Skin epidermis (tissue), 12 donors: ENCODE results near the gene PLSCR1.
A peak's percentile ranks its signal among the peaks of the same experiment; 100 is the strongest.
"Not testable (repeated sequence)": the region's sequence is repeated elsewhere in the genome, so short reads cannot be mapped to it uniquely, and the experiment has no call there.

Source experiments
- H3K27ac ChIP-seq, 21 experiments: fragments of 200-600 bp; sonication (generic) in 11 of 21; one replicate each; pipeline ENCODE4 v1.5.0; 2020; ENCODE audit warnings: mild to moderate bottlenecking in 3 of 21, inconsistent platforms in 2 of 21, moderate library complexity in 2 of 21
- H3K4me3 ChIP-seq, 7 experiments: fragments of 200-600 bp; sonication (generic) in 2 of 7; one replicate each; pipeline ENCODE4 v1.5.0; 2020; ENCODE audit warnings: inconsistent platforms in 2 of 7, mild to moderate bottlenecking in 2 of 7, moderate library complexity in 1 of 7

The PLSCR1 gene

GRCh38 chr3:146521394-146521793 lies 23.0 kb downstream of the PLSCR1 start:
- Histone ChIP-seq H3K27ac (no peak overlapping the region), H3K4me3 (no peak overlapping the region)

DNA sequence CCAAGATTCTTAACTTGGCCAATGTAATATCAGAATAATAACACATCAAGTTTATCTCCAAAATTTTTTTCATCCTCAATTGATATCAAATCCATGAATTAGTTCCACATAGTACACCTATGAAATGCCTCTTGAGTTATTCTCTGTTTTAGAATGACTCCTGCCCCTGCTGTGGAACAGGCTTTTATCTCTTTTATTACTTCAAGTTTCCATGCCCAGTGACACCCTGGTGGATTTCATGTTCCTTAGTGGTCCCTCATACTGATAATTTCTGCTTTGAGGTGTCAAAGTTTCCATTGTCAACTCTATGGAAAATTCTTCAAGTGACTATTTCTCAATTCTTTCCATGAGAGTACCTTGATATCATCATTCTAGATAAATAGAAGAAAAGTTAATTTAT lies 24.6 kb downstream of the PLSCR1 start:
- H3K4me3 ChIP-seq = no peak overlapping the region
- H3K27ac ChIP-seq = no peak overlapping the region

- Histone ChIP-seq H3K4me3 (no peak overlapping the region), H3K27ac (no peak overlapping the region)
Observed at GRCh38 chr3:146517684-146518435, 26.5 kb downstream of the PLSCR1 start.

DNA sequence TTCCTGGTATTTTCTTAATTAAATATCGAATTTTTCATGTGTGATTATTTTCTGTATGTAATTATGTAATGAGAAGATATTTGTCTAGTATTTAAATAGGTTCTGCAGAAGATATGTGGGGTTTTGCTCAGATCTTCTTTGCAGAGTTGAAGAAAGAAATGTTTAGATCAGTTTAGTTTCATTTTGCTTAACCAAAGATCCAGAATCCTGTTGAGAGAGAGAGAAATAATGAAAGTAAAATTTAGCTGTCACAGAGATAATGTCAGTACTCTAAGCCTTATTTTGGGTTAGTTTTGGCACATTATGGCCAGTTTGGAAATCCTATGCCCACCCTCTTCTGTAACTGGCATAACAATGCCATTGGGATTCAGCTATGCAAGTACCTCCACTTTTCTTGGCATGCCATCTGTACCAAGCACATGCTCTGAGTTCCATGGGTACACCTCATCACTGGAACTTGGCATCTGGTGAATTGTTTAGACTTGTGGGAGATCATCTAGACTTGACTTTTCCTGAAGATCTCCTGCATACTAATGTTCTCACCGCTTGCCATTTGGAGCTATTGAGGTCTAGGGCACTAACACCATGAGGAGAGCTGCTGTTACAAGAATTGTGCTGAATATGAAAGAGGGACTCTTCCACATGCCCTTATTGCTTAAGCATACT lies 30.9 kb downstream of the PLSCR1 start:
- H3K27ac ChIP-seq = peak overlapping the region in 1 of 21 experiments; percentile 17
- no peak overlapping the region for H3K4me3 ChIP-seq

- Histone ChIP-seq H3K4me3 (no peak overlapping the region), H3K27ac (no peak overlapping the region)
Observed at GRCh38 chr3:146511402-146512134, 32.8 kb downstream of the PLSCR1 start.

DNA sequence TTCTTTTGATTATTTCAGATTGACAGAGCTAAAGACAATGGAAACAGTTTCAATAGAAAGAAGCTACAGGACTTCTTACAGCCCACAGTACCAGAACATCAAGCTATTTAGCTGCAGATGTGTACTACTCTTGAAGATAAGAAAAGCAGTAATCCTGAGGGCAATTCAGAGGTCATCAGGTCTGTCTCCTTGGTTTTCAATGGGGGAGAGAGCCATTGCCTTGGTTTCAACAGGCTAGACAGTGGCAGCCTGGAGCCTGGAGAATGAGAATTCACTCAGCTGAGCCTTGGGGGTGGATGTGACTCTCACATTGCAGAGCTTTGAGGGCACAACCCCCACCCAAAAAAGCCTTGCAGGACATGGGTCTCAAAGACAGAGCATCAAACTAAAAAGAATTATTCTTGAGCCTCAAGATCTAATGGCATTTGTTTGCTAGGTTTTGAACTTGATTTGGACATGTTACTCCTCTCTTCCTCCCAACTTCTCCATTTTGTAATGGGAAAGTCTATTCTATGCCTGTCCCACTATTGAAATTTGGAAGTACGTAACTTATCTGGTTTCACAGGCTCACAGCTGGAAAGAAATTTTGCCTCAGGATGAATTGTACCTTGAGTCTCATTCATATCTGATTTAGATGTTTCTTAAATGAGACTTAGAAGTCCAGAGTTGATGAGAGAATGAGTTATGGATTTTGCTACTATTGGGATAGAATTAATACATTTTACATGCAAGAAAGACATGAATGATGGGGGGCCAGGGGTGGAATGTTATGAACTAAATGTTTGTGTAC lies 36.9 kb downstream of the PLSCR1 start:
- peak overlapping the region in 18 of 21 experiments; percentile 21 to 77 (median 56) for H3K27ac ChIP-seq
- H3K4me3 ChIP-seq = no peak overlapping the region

- Histone ChIP-seq H3K27ac (peak overlapping the region in 5 of 21 experiments; percentile 56 to 71 (median 61)), H3K4me3 (no peak overlapping the region)
Observed at GRCh38 chr3:146505516-146505915, 38.9 kb downstream of the PLSCR1 start.

- peak overlapping the region in 16 of 21 experiments; percentile 0 to 75 (median 54) for H3K27ac ChIP-seq
- H3K4me3 ChIP-seq = no peak overlapping the region
Observed at GRCh38 chr3:146504498-146505197, 39.8 kb downstream of the PLSCR1 start.

GRCh38 chr3:146503461-146504202 lies 40.8 kb downstream of the PLSCR1 start:
- peak overlapping the region in 15 of 21 experiments; percentile 4 to 76 (median 59) for H3K27ac ChIP-seq

DNA sequence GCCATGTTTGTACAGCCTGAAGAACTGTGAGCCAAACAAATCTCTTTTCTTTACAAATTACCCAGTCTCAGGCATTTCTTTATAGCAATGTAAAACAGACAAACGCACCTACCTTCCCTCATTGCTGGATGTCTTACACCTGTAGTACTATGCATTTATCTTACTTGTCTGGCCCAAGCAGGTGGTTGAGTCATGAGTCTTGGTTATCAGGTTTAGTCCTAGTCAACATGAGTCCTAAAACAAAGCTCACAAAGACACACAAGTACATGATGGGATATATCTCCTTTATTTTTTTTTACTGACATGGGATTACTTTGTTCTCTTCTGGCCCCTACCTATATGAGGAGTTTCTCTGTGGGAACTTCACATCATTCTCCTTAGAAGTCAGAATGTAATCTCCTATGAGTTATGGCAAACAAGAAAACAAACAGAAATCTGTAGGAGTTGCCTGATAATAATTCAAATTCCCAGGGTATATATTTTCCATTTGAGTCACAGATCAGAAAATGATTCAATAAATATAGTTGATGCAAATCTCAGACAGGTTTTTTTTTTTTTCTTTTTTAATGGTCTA lies 41.4 kb downstream of the PLSCR1 start:
- H3K27ac ChIP-seq = peak overlapping the region in 8 of 21 experiments; percentile 51 to 76 (median 66)
- no peak overlapping the region for H3K4me3 ChIP-seq

More at GRCh38 chr3:146503461-146504202, 40.8 kb downstream of the PLSCR1 start:
- H3K4me3 ChIP-seq = no peak overlapping the region

DNA sequence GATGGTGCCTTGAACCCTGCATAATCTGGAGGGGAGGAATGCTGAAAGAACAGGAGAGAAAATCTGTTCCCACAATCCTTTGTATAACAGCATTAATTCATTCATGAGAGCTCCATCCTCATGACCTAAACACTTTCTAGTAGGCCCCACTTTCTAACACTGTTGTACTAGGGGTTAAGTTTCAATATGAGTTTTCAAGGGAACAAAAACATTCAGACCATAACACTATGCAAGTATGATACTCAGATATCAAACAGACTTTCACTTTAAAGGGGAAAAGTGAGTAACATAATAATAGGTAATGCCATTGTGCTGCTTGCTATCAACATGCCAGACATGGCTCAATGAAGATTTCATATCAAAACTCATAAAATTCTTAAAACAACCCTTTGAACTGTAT lies 42.7 kb downstream of the PLSCR1 start:
- Histone ChIP-seq H3K27ac (no peak overlapping the region), H3K4me3 (no peak overlapping the region)

- no peak overlapping the region for H3K27ac ChIP-seq
- H3K4me3 ChIP-seq = no peak overlapping the region
Observed at GRCh38 chr3:146499701-146500100, 44.7 kb downstream of the PLSCR1 start.

- no peak overlapping the region for H3K27ac ChIP-seq
- no peak overlapping the region for H3K4me3 ChIP-seq
Observed at GRCh38 chr3:146498002-146498736, 46.2 kb downstream of the PLSCR1 start.

- H3K4me3 ChIP-seq, H3K27ac ChIP-seq: not testable (repeated sequence)
Observed at GRCh38 chr3:146497145-146497843, 47.1 kb downstream of the PLSCR1 start.

DNA sequence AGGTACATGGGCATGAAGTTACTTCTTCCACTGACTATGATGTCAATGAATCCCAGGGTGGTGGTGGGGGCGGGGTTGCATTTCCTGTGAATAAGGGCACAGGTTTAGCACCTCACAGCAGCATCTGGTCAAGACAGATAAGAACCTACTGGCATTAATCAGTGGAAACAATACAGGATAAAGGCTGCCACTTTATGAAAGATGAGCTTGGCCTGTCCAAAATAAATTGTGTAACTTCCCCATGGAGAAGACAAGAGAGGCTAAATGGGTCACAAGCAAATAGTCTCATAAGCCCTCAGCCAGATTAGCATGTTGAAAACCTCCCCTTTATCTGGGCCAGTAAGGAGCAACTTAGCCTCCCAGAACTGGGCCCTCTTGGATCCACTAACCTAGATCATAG lies 47.7 kb downstream of the PLSCR1 start:
- Histone ChIP-seq H3K4me3 (no peak overlapping the region), H3K27ac (no peak overlapping the region)

DNA sequence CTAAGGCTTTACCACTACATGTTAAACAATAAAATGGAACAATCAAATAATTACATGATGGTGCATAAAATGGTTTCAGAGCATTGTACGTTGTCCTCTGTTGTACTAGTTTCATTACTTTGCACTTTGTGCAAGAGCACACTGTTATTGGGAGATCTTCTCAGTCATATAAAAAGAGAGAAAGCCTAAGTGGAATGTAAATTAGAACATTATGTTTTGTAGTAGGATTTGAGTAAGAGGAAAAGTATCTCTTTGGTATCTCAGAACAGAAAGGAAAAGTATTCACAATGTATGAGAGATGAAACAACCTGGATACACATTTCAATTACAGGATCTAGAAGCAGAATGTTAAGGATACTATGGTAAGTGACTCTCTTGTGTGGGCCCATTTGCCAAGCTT lies 48.2 kb downstream of the PLSCR1 start:
- no peak overlapping the region for H3K4me3 ChIP-seq
- no peak overlapping the region for H3K27ac ChIP-seq

GRCh38 chr3:146493761-146494160 lies 50.6 kb downstream of the PLSCR1 start:
- Histone ChIP-seq H3K4me3 (no peak overlapping the region), H3K27ac (no peak overlapping the region)
